Raji (cell line): ENCODE data around the gene CLDN10.

ENCODE experiments used
- POLR2A ChIP-seq: IDR thresholded peaks from 2 replicates; pipeline ENCODE4 v1.6.1; 2011; ENCODE audit warnings: low read depth, low read length, control low read depth; ENCODE audit not compliant: insufficient read depth

Gene CLDN10

GRCh38 chr13:95530178-95530577 lies 22.3 kb upstream of the CLDN10 start:
- no peak for TF ChIP-seq POLR2A

- TF ChIP-seq POLR2A: no peak
Observed at GRCh38 chr13:95533545-95534160, 18.9 kb upstream of the CLDN10 start.

GRCh38 chr13:95535243-95535642 lies 17.3 kb upstream of the CLDN10 start:
- no peak for TF ChIP-seq POLR2A

GRCh38 chr13:95536632-95537241 lies 15.8 kb upstream of the CLDN10 start:
- TF ChIP-seq POLR2A: no peak

- TF ChIP-seq POLR2A: no peak
Observed at GRCh38 chr13:95540888-95541287, 11.6 kb upstream of the CLDN10 start.

- no peak for TF ChIP-seq POLR2A
Observed at GRCh38 chr13:95541308-95541707, 11.2 kb upstream of the CLDN10 start.

GRCh38 chr13:95541911-95542474 lies 10.5 kb upstream of the CLDN10 start:
- TF ChIP-seq POLR2A: no peak

- TF ChIP-seq POLR2A: no peak
Observed at GRCh38 chr13:95544293-95544692, 8.2 kb upstream of the CLDN10 start.

GRCh38 chr13:95546919-95547318 lies 5.6 kb upstream of the CLDN10 start:
- TF ChIP-seq POLR2A: no peak

GRCh38 chr13:95547531-95548167 lies 4.9 kb upstream of the CLDN10 start:
- TF ChIP-seq POLR2A: no peak

- TF ChIP-seq POLR2A: no peak
Observed at GRCh38 chr13:95552208-95552538, 347 bp upstream of the CLDN10 start.

- TF ChIP-seq POLR2A: no peak
Observed at GRCh38 chr13:95553581-95554385, 1.3 kb downstream of the CLDN10 start.

- no peak for TF ChIP-seq POLR2A
Observed at GRCh38 chr13:95557013-95557412, 4.5 kb downstream of the CLDN10 start.

- no peak for TF ChIP-seq POLR2A
Observed at GRCh38 chr13:95559100-95559499, 6.6 kb downstream of the CLDN10 start.

- no peak for TF ChIP-seq POLR2A
Observed at GRCh38 chr13:95560387-95560786, 7.9 kb downstream of the CLDN10 start.
